ENCODE data around the gene ADGRG1.
"Not testable (repeated sequence)": the region's sequence is repeated elsewhere in the genome, so short reads cannot be mapped to it uniquely, and the experiment has no call there.

The ADGRG1 gene

DNA sequence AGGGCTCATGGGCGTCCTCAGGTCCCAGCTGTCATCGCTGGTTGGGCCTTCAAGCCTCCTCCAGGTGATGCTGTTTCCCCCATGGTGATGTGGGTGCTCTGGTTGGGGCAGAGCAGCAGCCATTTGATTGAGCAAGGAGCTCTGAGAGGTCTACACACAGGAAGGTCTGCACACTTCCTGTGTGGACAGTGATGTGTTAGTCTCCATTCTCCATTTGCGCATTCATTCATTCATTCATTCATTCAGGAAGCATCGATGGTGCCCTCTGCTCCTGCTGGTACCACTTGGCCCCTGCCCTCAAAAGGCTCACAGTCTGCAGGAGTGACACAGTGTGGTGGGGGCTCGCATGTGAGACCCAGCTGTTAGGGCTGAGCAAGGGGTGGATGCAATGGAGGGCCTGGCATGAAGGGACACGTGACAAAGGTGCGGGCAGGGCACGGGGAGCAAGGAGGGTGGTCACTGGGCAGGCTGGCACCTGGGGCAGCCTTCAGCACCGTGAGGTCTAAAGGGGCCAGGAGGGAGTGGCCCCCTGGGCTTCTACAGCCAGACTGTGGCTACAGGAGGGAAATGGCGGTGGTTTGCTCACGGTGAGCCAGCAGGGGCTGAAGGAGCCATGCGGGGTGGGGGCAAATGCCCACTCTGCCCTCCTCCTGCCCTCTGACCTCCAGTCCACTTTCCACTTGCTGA, 41.2 kb downstream of the ADGRG1 start:
- no peak for DNase-seq

- DNase-seq: no peak
These were observed 41.8 kb downstream of the ADGRG1 start for GRCh38 chr16:57670196-57670595.

GRCh38 chr16:57671451-57671850, 43.0 kb downstream of the ADGRG1 start:
- not testable (repeated sequence) for DNase-seq

DNA sequence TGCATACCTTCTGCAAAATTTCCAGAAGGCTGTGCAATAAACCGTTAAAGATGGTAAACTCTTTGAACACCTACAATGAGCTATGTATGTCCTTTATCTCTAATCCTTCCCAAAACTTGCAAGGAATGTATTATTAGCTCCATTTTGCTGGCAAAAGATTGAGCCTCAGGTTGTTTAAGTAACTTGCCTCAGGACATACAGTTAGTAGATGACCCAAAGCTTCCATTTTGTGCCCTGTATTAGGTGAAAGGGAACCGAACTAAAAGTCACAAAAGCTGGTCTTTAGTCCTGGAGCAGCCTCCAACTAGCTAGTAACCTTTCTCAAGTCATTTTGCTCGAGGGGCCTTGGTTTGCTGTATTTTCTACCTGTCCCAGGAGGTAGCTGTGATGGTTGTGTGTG, 44.0 kb downstream of the ADGRG1 start:
- no peak for DNase-seq

GRCh38 chr16:57672824-57673223, 44.4 kb downstream of the ADGRG1 start:
- no peak for DNase-seq

DNA sequence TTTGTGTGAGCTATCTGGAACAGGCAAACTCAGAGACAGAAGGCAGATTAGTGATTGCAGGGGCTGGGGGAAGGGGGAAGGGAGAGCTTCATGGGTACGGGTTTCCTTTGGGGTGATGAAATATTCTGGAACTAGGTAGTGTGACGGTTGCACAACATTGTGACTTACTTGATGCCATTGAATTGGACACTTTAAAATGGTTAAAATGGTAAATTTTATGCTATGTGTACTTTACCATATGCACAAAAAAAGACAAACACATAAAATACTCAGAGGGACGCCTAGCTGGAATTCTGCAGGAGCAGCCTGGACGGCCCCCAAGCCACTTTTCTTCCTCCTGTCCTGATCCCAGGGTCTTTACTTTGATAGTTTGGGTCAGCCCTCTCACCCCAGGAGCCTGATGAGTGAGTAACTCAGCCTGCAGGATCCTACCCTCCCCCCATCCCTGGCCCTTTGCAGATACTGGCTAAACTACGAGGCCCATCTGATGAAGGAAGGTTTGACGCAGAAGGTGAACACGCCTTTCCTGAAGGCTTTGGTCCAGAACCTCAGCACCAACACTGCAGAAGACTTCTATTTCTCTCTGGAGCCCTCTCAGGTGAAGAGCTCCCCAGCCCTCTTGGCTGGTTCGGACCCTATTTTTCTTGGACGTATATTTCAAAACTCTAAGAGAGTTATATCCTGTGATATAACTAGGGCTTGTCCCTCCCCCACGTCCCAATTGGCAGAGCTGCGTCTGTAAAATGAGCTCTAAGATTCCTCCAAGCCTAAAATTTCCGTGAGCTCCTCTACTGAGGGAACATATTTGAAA, 47.5 kb downstream of the ADGRG1 start:
- no peak for DNase-seq

DNA sequence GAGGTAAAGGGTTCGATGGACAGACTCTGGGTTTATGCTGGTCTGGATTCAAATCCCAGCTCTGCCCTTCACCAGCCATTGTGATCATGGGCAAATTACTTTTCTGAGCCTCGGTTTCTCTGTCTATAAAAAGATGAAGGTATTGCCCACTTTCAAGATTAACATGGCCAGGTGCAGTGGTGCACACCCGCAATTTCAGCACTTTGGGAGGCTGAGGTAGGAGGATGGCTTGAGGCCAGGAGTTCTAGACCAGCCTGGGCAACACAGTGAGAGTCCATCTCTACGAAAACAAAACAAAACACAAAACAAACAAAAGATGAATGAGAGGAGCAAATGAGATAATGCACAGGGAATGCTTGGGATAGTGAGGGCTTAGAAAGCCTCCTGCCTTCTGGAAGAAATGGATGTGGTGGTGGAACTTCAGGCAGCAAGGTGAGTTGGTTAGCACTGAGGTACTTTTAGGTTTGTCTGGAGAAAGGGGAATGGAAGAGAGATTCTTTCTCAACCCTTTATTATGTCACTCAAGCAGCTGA, 48.2 kb downstream of the ADGRG1 start:
- no peak for DNase-seq

- no peak for DNase-seq
These were observed 49.4 kb downstream of the ADGRG1 start for GRCh38 chr16:57677622-57678369.

DNA sequence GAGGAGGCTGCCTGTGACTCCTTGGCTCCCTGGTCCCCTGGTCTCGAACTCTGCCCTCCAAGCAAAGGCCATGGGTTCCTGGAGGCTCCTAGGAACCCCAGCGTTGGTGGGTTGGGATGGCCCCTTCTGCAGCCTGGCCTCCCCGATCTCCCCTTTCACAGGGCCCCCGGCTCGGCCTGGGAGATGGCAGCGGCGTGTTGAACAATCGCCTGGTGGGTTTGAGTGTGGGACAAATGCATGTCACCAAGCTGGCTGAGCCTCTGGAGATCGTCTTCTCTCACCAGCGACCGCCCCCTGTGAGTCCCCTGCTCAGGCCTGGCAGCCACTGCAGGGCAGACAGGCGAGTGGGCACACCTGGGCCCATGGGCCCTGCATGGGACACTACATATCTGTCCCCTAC, 50.6 kb downstream of the ADGRG1 start:
- DNase-seq: no peak

DNA sequence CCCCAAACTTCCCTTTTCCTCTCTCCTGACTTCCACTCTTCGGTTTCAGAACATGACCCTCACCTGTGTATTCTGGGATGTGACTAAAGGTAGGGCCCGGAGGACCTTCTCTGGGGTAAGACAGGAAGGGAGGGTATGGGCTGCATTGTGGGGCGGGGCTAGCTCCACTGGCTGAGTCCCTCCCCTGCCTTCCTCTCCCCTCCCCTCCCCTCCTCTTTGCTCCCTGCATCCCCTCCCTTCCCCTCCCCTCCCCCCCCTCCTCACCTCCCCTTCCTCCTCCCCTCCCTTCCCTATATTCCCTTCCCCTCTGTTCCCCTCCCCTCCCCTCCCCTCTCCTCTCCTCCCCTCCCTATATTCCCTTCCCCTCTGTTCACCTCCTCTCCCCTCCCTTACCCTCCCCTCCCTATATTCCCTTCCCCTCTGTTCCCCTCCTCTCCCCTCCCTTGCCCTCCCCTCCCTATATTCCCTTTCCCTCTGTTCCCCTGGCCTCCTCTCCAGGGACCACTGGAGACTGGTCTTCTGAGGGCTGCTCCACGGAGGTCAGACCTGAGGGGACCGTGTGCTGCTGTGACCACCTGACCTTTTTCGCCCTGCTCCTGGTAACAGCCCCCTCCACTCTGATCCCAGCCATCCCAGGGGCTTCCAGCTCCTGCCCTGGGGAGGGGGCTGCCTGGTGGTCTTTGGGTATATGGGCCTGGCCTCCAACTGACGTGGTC, 51.5 kb downstream of the ADGRG1 start:
- no peak for DNase-seq

- no peak for DNase-seq
These were observed 52.5 kb downstream of the ADGRG1 start for GRCh38 chr16:57680842-57681375.

- no peak for DNase-seq
These were observed 53.7 kb downstream of the ADGRG1 start for GRCh38 chr16:57681950-57682728.

DNA sequence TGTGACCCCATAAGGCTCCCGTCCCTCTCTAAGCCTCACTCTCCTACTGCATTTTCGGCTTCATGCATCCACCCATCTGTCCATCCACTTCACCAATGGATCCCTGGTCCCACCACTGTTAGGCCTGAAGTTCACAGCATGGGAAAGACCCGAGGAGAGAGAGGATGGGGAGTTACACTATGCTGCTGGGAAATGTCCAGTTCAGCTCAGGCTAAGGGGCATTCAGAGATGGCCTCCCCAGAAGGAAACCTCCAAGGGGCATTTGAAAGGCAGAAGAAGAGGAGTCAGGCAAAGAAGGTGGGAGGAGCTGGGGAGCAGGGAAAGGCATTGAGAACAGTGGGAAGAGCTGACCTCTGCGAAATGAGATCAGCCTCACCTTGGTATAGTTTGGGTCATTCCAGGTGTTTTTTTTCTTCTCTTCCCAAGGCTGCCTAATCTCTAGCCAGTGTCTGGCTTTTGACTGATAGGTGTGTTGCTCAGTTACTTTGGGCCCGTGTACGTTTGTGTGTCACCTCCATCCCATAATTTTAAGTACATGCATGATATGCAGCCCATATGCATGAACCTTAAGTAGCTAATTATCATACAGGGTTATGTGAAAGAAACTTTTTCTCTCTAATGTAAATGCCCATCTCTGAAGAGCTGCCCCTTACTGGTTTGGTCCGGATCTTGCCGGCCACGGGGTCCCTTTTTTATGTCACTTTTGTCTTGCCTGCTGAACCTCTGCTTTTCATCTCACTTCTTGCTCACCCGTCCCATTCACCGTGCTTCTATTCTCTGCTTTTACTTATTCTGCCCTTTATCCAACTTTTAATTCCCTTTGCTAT, 54.6 kb downstream of the ADGRG1 start:
- no peak for DNase-seq

DNA sequence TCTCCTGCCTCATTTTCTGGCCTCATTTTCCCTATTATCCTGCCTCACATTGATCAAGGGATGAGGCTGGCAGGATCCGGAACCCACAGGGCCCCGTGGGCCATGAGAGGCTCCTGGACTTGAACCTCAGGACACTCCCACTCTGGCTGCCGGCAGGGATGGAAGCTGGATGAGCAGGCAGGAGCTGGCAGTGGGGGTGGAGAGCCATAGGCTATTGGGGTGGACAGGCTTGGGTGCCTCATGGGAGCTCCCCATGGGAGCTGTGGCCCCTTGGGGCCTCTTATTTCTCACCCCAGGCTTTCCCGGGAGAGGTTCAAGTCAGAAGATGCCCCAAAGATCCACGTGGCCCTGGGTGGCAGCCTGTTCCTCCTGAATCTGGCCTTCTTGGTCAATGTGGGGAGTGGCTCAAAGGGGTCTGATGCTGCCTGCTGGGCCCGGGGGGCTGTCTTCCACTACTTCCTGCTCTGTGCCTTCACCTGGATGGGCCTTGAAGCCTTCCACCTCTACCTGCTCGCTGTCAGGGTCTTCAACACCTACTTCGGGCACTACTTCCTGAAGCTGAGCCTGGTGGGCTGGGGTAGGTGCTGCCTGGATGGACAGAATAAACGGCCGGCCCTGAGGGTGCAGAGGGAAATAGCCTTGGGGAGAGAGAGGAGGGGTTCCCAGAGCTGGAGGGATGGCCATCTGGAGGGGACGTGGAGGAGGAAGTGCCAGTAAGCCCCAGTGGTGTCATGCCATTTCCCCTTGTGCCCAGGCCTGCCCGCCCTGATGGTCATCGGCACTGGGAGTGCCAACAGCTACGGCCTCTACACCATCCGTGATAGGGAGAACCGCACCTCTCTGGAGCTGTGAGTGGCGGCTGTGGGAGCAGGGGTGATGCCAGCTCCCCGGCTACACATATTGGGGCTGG, 55.5 kb downstream of the ADGRG1 start:
- no peak for DNase-seq

- DNase-seq: no peak
These were observed 56.4 kb downstream of the ADGRG1 start for GRCh38 chr16:57684626-57685358.

GRCh38 chr16:57685633-57686032, 57.2 kb downstream of the ADGRG1 start:
- DNase-seq: no peak

DNA sequence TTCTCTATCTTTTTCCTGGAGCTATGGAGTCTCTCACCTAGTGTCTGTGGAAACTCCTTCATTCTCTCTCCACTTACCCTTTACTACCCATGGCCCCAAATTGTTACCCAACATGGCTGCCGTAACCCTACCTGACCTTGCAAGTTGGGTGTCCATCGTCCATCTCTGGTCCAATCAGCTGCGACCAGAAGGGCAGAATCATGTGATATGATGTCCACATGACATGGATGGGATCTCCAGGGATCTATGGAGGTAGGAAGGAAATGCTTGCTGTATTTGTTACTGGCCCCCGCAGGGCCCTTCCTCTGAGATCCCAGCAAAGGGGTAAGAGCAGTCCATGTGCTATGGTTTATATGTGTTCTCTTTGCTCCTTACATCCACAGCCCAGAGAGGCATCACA, 58.1 kb downstream of the ADGRG1 start:
- no peak for DNase-seq

- DNase-seq: no peak
These were observed 59.0 kb downstream of the ADGRG1 start for GRCh38 chr16:57687363-57687929.

Measured in amniotic stem cell (primary cell).